22Rv1 (cell line): Measurements from ENCODE around the gene SYNE1.

Experiments
- CTCF ChIP-seq: fragments of 450-650 bp; IDR thresholded peaks from 2 replicates; pipeline ENCODE4 v1.5.1; 2017; ENCODE audit warnings: mild to moderate bottlenecking
- ZFX ChIP-seq: fragments of 450-650 bp; IDR thresholded peaks from 2 replicates; pipeline ENCODE4 v1.6.1; 2017; ENCODE audit warnings: antibody characterized with exemption, borderline replicate concordance

- no peak for TF ChIP-seq CTCF
- TF ChIP-seq ZFX: no peak
These were observed 545.3 kb downstream of the SYNE1 start for GRCh38 chr6:152091851-152092341.
